ENCODE results near the gene ZNRF1.

- TF ChIP-seq, protein P1, sequence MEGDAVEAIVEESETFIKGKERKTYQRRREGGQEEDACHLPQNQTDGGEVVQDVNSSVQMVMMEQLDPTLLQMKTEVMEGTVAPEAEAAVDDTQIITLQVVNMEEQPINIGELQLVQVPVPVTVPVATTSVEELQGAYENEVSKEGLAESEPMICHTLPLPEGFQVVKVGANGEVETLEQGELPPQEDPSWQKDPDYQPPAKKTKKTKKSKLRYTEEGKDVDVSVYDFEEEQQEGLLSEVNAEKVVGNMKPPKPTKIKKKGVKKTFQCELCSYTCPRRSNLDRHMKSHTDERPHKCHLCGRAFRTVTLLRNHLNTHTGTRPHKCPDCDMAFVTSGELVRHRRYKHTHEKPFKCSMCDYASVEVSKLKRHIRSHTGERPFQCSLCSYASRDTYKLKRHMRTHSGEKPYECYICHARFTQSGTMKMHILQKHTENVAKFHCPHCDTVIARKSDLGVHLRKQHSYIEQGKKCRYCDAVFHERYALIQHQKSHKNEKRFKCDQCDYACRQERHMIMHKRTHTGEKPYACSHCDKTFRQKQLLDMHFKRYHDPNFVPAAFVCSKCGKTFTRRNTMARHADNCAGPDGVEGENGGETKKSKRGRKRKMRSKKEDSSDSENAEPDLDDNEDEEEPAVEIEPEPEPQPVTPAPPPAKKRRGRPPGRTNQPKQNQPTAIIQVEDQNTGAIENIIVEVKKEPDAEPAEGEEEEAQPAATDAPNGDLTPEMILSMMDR (conservative IDR thresholded peaks at IDR 0.05; ENCODE audit: low read depth, low read length), result no peak
- TF ChIP-seq EZH2 (IDR thresholded peaks at IDR 0.05; ENCODE audit: borderline replicate concordance, low read depth, low read length, poor library complexity, severe bottlenecking), result no peak
Observed at GRCh38 chr16:75088216-75088615, 89.4 kb downstream of the ZNRF1 start.
